Aorta (tissue), 5 donors: ENCODE results near the gene ATP2B2. TPM values are rescaled to one million over a fixed set of nuclear protein-coding genes. Genes with fewer than 3 reads are reported as not detected.
A peak's percentile ranks its signal among the peaks of the same experiment; 100 is the strongest.

ENCODE experiments used
- ATAC-seq: fragments of 200-7000 bp; cut with Tn5 transposase; one replicate; pipeline ENCODE4 v1.9.1; 2022; ENCODE audit warnings: moderate library complexity; ENCODE audit not compliant: low FRiP score
- DNase-seq, 2 donors: peaks; one replicate each; pipeline ENCODE4 v3.0.0-alpha.2; 2020
- H3K27ac ChIP-seq, 2 donors: one replicate each; pipeline ENCODE4 v1.5.1; 2013; ENCODE audit warnings: low read length in 2 of 2, mild to moderate bottlenecking in 2 of 2, moderate library complexity in 2 of 2, control low read depth in 1 of 2, inconsistent platforms in 1 of 2, low read depth in 1 of 2
- H3K27me3 ChIP-seq, 2 donors: one replicate each; pipeline ENCODE4 v1.6.1; 2013; ENCODE audit warnings: control low read depth in 1 of 2, low read length in 1 of 2, mild to moderate bottlenecking in 1 of 2, moderate library complexity in 1 of 2; ENCODE audit not compliant: insufficient read depth in 2 of 2, control insufficient read depth in 1 of 2
- H3K36me3 ChIP-seq, 2 donors: one replicate each; pipeline ENCODE4 v1.6.1; 2013; ENCODE audit warnings: control low read depth in 1 of 2, low read length in 1 of 2, mild to moderate bottlenecking in 1 of 2; ENCODE audit not compliant: insufficient read depth in 2 of 2, control insufficient read depth in 1 of 2
- H3K4me1 ChIP-seq, 2 donors: one replicate each; pipeline ENCODE4 v1.6.1; 2013; ENCODE audit warnings: low read length in 2 of 2, control low read depth in 1 of 2, mild to moderate bottlenecking in 1 of 2, moderate library complexity in 1 of 2; ENCODE audit not compliant: insufficient read depth in 2 of 2, control insufficient read depth in 1 of 2
- H3K4me3 ChIP-seq, 2 donors: one replicate each; pipeline ENCODE4 v1.5.1; 2013; ENCODE audit warnings: low read length in 2 of 2, control low read depth in 1 of 2, mild to moderate bottlenecking in 1 of 2
- H3K9me3 ChIP-seq: one replicate; pipeline ENCODE4 v1.6.1; 2013; ENCODE audit warnings: mild to moderate bottlenecking, low read length; ENCODE audit not compliant: control insufficient read depth
- WGBS, 2 donors: extraction: QIAGEN DNeasy Blood & Tissue Kit; methylation state at CpG; one replicate each; pipeline ENCODE4 v1.1.7; 2013; 5-methylcytosine and 5-hydroxymethylcytosine counted together
- intact Hi-C, 2 donors: fragments of 100-400 bp; cut with DNase I; formaldehyde crosslinking; loops; one replicate each; pipeline versions ENCODE4 v1.14.2 to v1.15.0; 2022
- polyA plus RNA-seq, 2 donors: library from polyadenylated mRNA; stranded (reverse); fragments of 200-250 nt; gene quantifications; one replicate each; pipeline ENCODE4 v1.2.3, GENCODE V29; 2013
- total RNA-seq, 2 donors: library from RNA; stranded (reverse); fragmentation: NEBNext Ultra II Directional; extraction: Animal tissue kit (Norgen Biotek cat#: 25700); gene quantifications; one replicate each; pipeline ENCODE4 v1.2.1, GENCODE V29; 2021
- donor health status: healthy with polysubstance abuse.
- donor health status: Bipolar disorder and iron deficiency.
- donor health status: DM: no; HTN: no; CAD: no.
- donor health status: DM: no; HTN: no; CAD: no.
- donor health status: DM: yes; HTN: yes; CAD: no.

The ATP2B2 gene
- total and polyA plus RNA-seq, 4 donors, result 0.29 to 0.30 TPM; not detected in 2

DNA sequence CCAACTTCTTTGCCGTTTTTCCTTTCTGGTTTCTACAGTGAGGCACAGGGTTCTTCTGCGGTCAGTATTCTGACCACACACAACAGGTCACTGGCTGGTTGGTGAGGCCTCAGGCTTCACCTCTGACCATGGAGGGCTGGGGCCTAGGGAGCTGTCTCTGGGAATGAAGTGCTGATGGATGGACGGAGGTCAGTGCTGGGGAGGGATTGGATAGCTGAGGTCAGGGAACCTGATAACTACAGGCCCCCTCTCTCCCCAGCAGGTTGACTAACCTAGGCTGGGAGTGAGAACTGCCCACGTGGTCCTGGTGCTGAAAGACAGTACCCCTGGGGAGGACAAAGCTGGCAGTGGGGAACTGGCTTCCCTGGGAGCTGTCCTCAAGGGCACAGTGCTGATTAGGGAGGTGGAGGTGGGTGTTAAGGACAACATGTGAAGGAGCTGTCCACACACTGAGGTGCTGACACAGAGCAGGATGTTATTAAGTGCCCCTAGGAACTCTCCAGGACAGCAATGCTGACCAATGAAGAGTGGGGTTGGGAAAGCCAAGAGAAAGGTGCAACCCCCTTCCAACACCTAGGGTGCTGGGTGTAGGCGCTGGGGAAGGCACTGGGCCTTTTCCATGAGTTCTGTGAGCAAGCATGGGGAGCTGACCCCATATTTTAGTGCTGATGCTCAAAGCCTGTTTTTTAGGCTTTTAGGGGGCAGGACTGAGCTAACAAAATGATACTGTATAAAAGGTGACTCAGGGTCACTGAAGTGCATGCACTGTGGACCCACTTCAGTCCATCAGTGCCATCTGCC, 45.2 kb downstream of the ATP2B2 start:
- DNase-seq, result no peak
- Histone ChIP-seq H3K27ac (no peak overlapping the region), H3K9me3 (peaks cover 2% of the 10 kb centered on the region), H3K27me3 (no peaks in the 10 kb centered on the region), H3K4me3 (no peak overlapping the region), H3K36me3 (no peaks in the 10 kb centered on the region), H3K4me1 (no peaks in the 10 kb centered on the region)
- intact Hi-C loops, result no loop called here
- WGBS, 2 donors, result 33 to 37% methylated on average over 5 of the region's 5 CpGs
- no peak for ATAC-seq

- Histone ChIP-seq H3K9me3 (peaks cover 2% of the 10 kb centered on the region), H3K27ac (no peak overlapping the region), H3K4me1 (no peaks in the 10 kb centered on the region), H3K27me3 (no peaks in the 10 kb centered on the region), H3K36me3 (no peaks in the 10 kb centered on the region), H3K4me3 (no peak overlapping the region)
- ATAC-seq, result no peak
- DNase-seq, result no peak
- intact Hi-C loops, result no loop called here
- WGBS, 2 donors, result 20 to 29% methylated on average over 3 of the region's 3 CpGs
Observed at GRCh38 chr3:10457560-10457959, 47.8 kb downstream of the ATP2B2 start.

- H3K9me3 ChIP-seq, result peaks cover 2% of the 10 kb centered on the region
- ATAC-seq (peak; percentile 9), DNase-seq (no peak)
- no peaks in the 10 kb centered on the region for H3K27me3 ChIP-seq
- no peak overlapping the region for H3K4me3 ChIP-seq
- H3K27ac ChIP-seq, result no peak overlapping the region
- WGBS, 2 donors, result 55 to 59% methylated on average over 2 of the region's 2 CpGs
- no peaks in the 10 kb centered on the region for H3K4me1 ChIP-seq
- no peaks in the 10 kb centered on the region for H3K36me3 ChIP-seq
- intact Hi-C loops, result no loop called here
Observed at GRCh38 chr3:10456981-10457380, 48.4 kb downstream of the ATP2B2 start.

DNA sequence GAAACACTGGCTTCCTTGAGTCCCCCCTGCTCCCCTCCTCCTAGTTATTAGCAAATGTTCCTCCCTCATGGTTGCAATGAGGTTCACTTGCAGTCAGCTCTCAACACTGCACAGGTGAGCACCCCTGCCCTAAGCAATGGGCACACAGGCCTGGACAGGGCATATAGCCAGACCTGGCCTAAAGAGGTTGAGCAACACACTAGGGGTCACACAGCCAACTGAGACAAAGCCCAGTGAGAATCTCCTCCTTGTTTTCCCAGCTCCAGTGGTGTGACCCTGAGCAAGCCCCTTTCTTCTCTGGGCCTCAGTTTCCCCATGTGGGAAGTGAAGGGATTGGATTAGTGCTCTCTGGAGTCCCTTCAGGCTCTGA, 49.9 kb downstream of the ATP2B2 start:
- Histone ChIP-seq H3K4me3 (no peak overlapping the region), H3K9me3 (peaks cover 2% of the 10 kb centered on the region), H3K27ac (no peak overlapping the region), H3K4me1 (no peaks in the 10 kb centered on the region), H3K27me3 (no peaks in the 10 kb centered on the region), H3K36me3 (no peaks in the 10 kb centered on the region)
- DNase-seq, result peak in 1 of 2 donors; percentile 2
- intact Hi-C loops, result no loop called here
- no peak for ATAC-seq

DNA sequence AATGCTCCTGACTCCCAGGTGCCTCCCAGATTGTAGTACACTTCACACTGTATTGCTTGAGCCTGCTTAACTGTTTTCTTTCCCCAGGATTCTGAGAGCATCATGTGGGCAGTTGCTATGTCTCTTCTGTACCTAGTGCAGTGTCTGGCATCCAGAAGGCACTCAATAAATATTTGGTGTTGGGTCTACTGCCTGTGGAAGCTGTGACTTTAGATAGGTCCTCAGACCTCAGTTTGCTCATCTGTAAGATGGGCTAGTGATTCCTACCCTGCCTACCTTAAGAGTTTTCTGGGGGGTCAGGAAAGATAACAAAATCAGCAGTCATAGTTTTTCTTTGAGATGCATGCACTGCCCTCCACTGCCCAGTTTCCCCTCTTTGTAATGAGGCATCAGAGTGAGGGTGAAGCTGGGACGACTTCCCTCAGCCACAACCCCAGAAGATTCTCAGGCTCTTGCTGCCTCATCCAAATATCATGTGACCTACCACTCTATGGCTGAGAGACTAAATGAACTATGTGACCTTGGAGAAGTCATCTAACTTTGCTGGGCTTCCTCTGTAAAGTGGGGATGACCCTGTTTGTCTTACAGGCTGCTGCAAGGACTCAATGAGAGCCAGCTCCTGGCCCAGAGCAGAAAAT, 50.4 kb downstream of the ATP2B2 start:
- Histone ChIP-seq H3K36me3 (no peaks in the 10 kb centered on the region), H3K27ac (no peak overlapping the region), H3K27me3 (no peaks in the 10 kb centered on the region), H3K4me3 (no peak overlapping the region), H3K4me1 (no peaks in the 10 kb centered on the region), H3K9me3 (peaks cover 2% of the 10 kb centered on the region)
- no peak for ATAC-seq
- 0% methylated on average over 1 of the region's 1 CpG for WGBS, 2 donors
- intact Hi-C loops, result no loop called here
- DNase-seq, result no peak

DNA sequence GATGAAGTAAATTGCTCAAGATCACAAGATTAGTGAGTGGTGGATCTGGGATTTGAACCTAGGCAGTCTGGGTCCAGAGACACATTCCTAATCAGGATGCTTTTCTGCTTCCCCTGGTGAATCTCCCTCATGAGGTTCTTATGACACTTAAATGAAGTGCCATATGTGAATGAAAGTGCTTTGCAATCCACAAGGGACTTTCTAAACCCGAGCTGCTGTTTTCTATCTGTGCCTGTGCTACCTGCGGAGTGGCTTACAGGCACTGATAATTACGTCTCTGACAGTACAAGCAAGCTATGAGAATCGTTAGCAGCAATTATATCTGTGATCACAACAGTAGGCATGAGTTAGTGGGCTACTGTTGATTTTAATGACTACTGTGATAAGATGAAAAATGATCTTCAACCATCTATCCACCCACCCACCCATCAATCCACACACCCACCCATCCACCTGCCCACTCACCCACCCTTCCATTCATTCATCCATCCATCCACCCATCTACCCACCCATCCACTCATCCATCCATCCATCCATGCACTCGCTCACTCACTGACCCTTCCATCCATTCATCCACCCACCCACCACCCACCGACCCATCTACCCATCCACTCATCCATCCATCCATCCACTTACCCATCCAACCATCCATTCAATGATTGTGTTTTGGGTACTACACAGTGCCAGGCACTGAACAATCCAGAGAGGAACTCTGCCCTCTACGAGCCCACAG, 51.8 kb downstream of the ATP2B2 start:
- 56 to 57% methylated on average over 7 of the region's 7 CpGs for WGBS, 2 donors
- Histone ChIP-seq H3K4me1 (no peaks in the 10 kb centered on the region), H3K27ac (no peak overlapping the region), H3K4me3 (no peak overlapping the region), H3K9me3 (peaks cover 4% of the 10 kb centered on the region), H3K36me3 (no peaks in the 10 kb centered on the region), H3K27me3 (no peaks in the 10 kb centered on the region)
- intact Hi-C loops, result no loop called here
- ATAC-seq, result no peak
- DNase-seq, result peak in 1 of 2 donors; percentile 3

GRCh38 chr3:10450494-10451440, 54.6 kb downstream of the ATP2B2 start:
- no peak for DNase-seq
- Histone ChIP-seq H3K27ac (no peak overlapping the region), H3K4me3 (no peak overlapping the region), H3K36me3 (no peaks in the 10 kb centered on the region), H3K9me3 (peaks cover 1% of the 10 kb centered on the region), H3K4me1 (no peaks in the 10 kb centered on the region), H3K27me3 (no peaks in the 10 kb centered on the region)
- WGBS, 2 donors, result 48 to 52% methylated on average over 22 of the region's 22 CpGs
- intact Hi-C loops, result no loop called here
- peak; percentile 22 for ATAC-seq

- Histone ChIP-seq H3K27me3 (no peaks in the 10 kb centered on the region), H3K4me1 (no peaks in the 10 kb centered on the region), H3K4me3 (no peak overlapping the region), H3K36me3 (no peaks in the 10 kb centered on the region), H3K9me3 (peaks cover 1% of the 10 kb centered on the region), H3K27ac (no peak overlapping the region)
- no peak for ATAC-seq
- WGBS, 2 donors, result 87 to 89% methylated on average over 18 of the region's 18 CpGs
- intact Hi-C loops, result no loop called here
- DNase-seq, result peak in 1 of 2 donors; percentile 62
Observed at GRCh38 chr3:10449436-10449835, 56.0 kb downstream of the ATP2B2 start.
